IMR-90 (cell line): ENCODE data around the gene ANKRD6. TPM values are rescaled to one million over a fixed set of nuclear protein-coding genes. Genes with fewer than 3 reads are reported as not detected.

Experiments
- ATAC-seq: fragments of 200-7000 bp; cut with Tn5 transposase; 2 replicates; pipeline ENCODE4 v1.9.1; 2020; ENCODE audit warnings: low read depth, mild to moderate bottlenecking, moderate library complexity
- BruUV-seq: library from RNA; stranded (reverse); fragments of 400-500 nt; replicated peaks from 2 replicates; lab custom pipeline; 2021; lab: Mats Ljungman, UMichigan
- CTCF ChIA-PET: fragments of 300-600 bp; formaldehyde crosslinking; extraction: SDS; loops from one replicate; lab custom pipeline; 2021; ENCODE audit warnings: antibody characterized with exemption; lab: Yijun Ruan, JAX
- POLR2A ChIA-PET: fragments of 300-600 bp; sonication (Branson Sonifier 250); formaldehyde crosslinking; loops from one replicate; lab custom pipeline; 2022; ENCODE audit warnings: antibody characterized with exemption; ENCODE audit not compliant: unreplicated experiment; lab: Charles Lee
- DNase-seq: peaks from one replicate; pipeline ENCODE4 v3.0.0; 2013
- H2AFZ ChIP-seq: replicated peaks from 2 replicates; pipeline ENCODE3; 2013; ENCODE audit warnings: low read length, mild to moderate bottlenecking; ENCODE audit not compliant: poor library complexity
- H2AK5ac ChIP-seq: 2 replicates; pipeline ENCODE4 v1.6.1; 2013; ENCODE audit warnings: low read depth, low read length, inconsistent platforms
- H2AK9ac ChIP-seq: replicated peaks from 2 replicates; pipeline ENCODE3; 2013; ENCODE audit warnings: mild to moderate bottlenecking, low read depth, low read length, moderate library complexity; ENCODE audit not compliant: poor library complexity
- H2BK120ac ChIP-seq: 2 replicates; pipeline ENCODE4 v1.6.1; 2013; ENCODE audit warnings: low read depth, low read length, inconsistent platforms
- H2BK15ac ChIP-seq: 3 replicates; pipeline ENCODE4 v1.6.1; 2013; ENCODE audit warnings: low read depth, low read length, inconsistent platforms
- H2BK20ac ChIP-seq: 2 replicates; pipeline ENCODE4 v1.6.1; 2013; ENCODE audit warnings: low read depth, mild to moderate bottlenecking, inconsistent platforms, low read length, moderate library complexity
- H2BK5ac ChIP-seq: 2 replicates; pipeline ENCODE4 v1.6.1; 2013; ENCODE audit warnings: mild to moderate bottlenecking, low read depth, low read length, inconsistent platforms; ENCODE audit not compliant: poor library complexity, severe bottlenecking
- H3K14ac ChIP-seq: replicated peaks from 2 replicates; pipeline ENCODE4 v1.6.1; 2013; ENCODE audit warnings: low read depth, low read length, inconsistent platforms
- H3K18ac ChIP-seq: 2 replicates; pipeline ENCODE4 v1.6.1; 2013; ENCODE audit warnings: low read depth, low read length, control low read depth
- H3K23ac ChIP-seq: 2 replicates; pipeline ENCODE4 v1.6.1; 2013; ENCODE audit warnings: low read depth, low read length, inconsistent platforms
- H3K27ac ChIP-seq: 2 replicates; pipeline ENCODE4 v1.5.1; 2013; ENCODE audit warnings: mild to moderate bottlenecking, control low read depth, low read length; ENCODE audit not compliant: insufficient read depth
- H3K27me3 ChIP-seq: 2 replicates; pipeline ENCODE4 v1.6.1; 2013; ENCODE audit warnings: low read length; ENCODE audit not compliant: control insufficient read depth, insufficient read depth
- H3K36me3 ChIP-seq: 2 replicates; pipeline ENCODE4 v1.6.1; 2013; ENCODE audit warnings: low read length, mixed read lengths; ENCODE audit not compliant: control insufficient read depth, insufficient read depth
- H3K4ac ChIP-seq: 2 replicates; pipeline ENCODE4 v1.6.1; 2013; ENCODE audit warnings: low read depth, low read length, inconsistent platforms
- H3K4me1 ChIP-seq: 2 replicates; pipeline ENCODE4 v1.6.1; 2013; ENCODE audit warnings: low read length, mixed read lengths; ENCODE audit not compliant: control insufficient read depth, insufficient read depth
- H3K4me2 ChIP-seq: 2 replicates; pipeline ENCODE4 v1.6.1; 2013; ENCODE audit warnings: low read depth, mild to moderate bottlenecking, control low read depth, low read length, moderate library complexity
- H3K4me3 ChIP-seq: 2 replicates; pipeline ENCODE4 v1.5.1; 2013; ENCODE audit warnings: low read depth, mild to moderate bottlenecking, control low read depth, low read length, moderate library complexity; ENCODE audit not compliant: insufficient read depth
- H3K56ac ChIP-seq: 2 replicates; pipeline ENCODE4 v1.6.1; 2013; ENCODE audit warnings: low read length, inconsistent platforms; ENCODE audit not compliant: insufficient read depth; ENCODE audit errors: extremely low read depth
- H3K79me1 ChIP-seq, 2 experiments: 2 replicates each; pipeline ENCODE4 v1.6.1; 2013; ENCODE audit warnings: low read length in 2 of 2, inconsistent platforms in 1 of 2, low read depth in 1 of 2
- H3K9ac ChIP-seq: 2 replicates; pipeline ENCODE4 v1.6.1; 2013; ENCODE audit warnings: low read depth, low read length, control low read depth
- H3K9me1 ChIP-seq: 2 replicates; pipeline ENCODE4 v1.6.1; 2013; ENCODE audit warnings: low read length, inconsistent platforms; ENCODE audit not compliant: insufficient read depth
- H3K9me3 ChIP-seq: 2 replicates; pipeline ENCODE4 v1.6.1; 2013; ENCODE audit warnings: low read length; ENCODE audit not compliant: control insufficient read depth, insufficient read depth
- H4K20me1 ChIP-seq: 2 replicates; pipeline ENCODE4 v1.6.1; 2013; ENCODE audit warnings: low read length, inconsistent platforms; ENCODE audit not compliant: insufficient read depth
- H4K5ac ChIP-seq: 2 replicates; pipeline ENCODE4 v1.6.1; 2013; ENCODE audit warnings: mild to moderate bottlenecking, low read depth, low read length, control low read depth
- H4K8ac ChIP-seq, 2 experiments: 2 replicates each; pipeline ENCODE4 v1.6.1; 2013; ENCODE audit warnings: low read depth in 2 of 2, low read length in 2 of 2, control low read depth in 1 of 2, inconsistent platforms in 1 of 2
- H4K91ac ChIP-seq: 2 replicates; pipeline ENCODE4 v1.6.1; 2013; ENCODE audit warnings: low read depth, low read length, inconsistent platforms; ENCODE audit not compliant: insufficient read depth
- BHLHE40 ChIP-seq: fragments of 150-350 bp; IDR thresholded peaks from 2 replicates; pipeline ENCODE4 v1.6.1; 2016; ENCODE audit warnings: mild to moderate bottlenecking, low read depth, low read length
- CEBPB ChIP-seq: IDR thresholded peaks from 2 replicates; pipeline ENCODE4 v1.6.1; 2012; ENCODE audit warnings: low read depth, low read length, improper control_type of control experiment
- CTCF ChIP-seq: conservative IDR thresholded peaks from 2 replicates; pipeline ENCODE4 v1.5.1; 2012; ENCODE audit warnings: mild to moderate bottlenecking, low read depth, low read length, improper control_type of control experiment
- FOS ChIP-seq: fragments of 150-350 bp; IDR thresholded peaks from 2 replicates; pipeline ENCODE4 v1.6.1; 2016; ENCODE audit warnings: low read depth, low read length
- MAFK ChIP-seq: IDR thresholded peaks from 2 replicates; pipeline ENCODE4 v1.6.1; 2012; ENCODE audit warnings: low read depth, low read length, improper control_type of control experiment
- NFE2L2 ChIP-seq: fragments of 150-350 bp; IDR thresholded peaks from 2 replicates; pipeline ENCODE4 v1.6.1; 2016; ENCODE audit warnings: low read depth, mild to moderate bottlenecking, low read length
- POLR2A ChIP-seq: IDR thresholded peaks from 2 replicates; pipeline ENCODE4 v1.6.1; 2012; ENCODE audit warnings: mild to moderate bottlenecking, low read depth, low read length
- RAD21 ChIP-seq: IDR thresholded peaks from 2 replicates; pipeline ENCODE4 v1.6.1; 2012; ENCODE audit warnings: low read length, improper control_type of control experiment
- RFX5 ChIP-seq: IDR thresholded peaks from 2 replicates; pipeline ENCODE4 v1.8.0; 2012; ENCODE audit warnings: low read depth, mild to moderate bottlenecking, low read length, moderate library complexity
- SMC3 ChIP-seq: fragments of 150-350 bp; IDR thresholded peaks from 2 replicates; pipeline ENCODE4 v1.6.1; 2016; ENCODE audit warnings: low read depth, mild to moderate bottlenecking, antibody characterized with exemption, low read length, moderate library complexity
- WGBS, 2 experiments: methylation state at CpG; one replicate each; pipeline versions ENCODE4 v1.1.5 to v1.1.7; 2013; ENCODE audit warnings: missing lambda C conversion rate in 2 of 2; ENCODE audit not compliant: insufficient read length in 1 of 2; ENCODE audit errors: extremely low coverage in 2 of 2; 5-methylcytosine and 5-hydroxymethylcytosine counted together
- dilution Hi-C: fragments of 300-500 bp; cut with HindIII; formaldehyde crosslinking; loops from one replicate; pipeline ENCODE4 v1.14.3; 2018; ENCODE audit warnings: low sequenced_read_pairs; ENCODE audit not compliant: unreplicated experiment
- in situ Hi-C: fragments of 300-500 bp; cut with MboI; formaldehyde crosslinking; loops from 3 replicates; pipeline ENCODE4 v1.14.3; 2019; ENCODE audit warnings: low sequenced_read_pairs, inconsistent platforms, mixed read lengths
- intact Hi-C: fragments of 100-400 bp; cut with micrococcal nuclease; formaldehyde crosslinking; loops from 2 replicates; pipeline ENCODE4 v1.10.0; 2022
- polyA plus RNA-seq, 3 experiments: library from polyadenylated mRNA; depleted of rRNA; stranded (reverse); fragments of >200 nt; gene quantifications; 2 replicates each; pipeline ENCODE4 v1.2.3, GENCODE V29; 2012; ENCODE audit warnings: low replicate concordance in 1 of 3
- total RNA-seq: library from RNA; depleted of rRNA; stranded (reverse); fragments of >200 nt; gene quantifications from 2 replicates; pipeline ENCODE4 v1.2.3, GENCODE V29; 2012

Gene ANKRD6
- total and polyA plus RNA-seq, 2 of the 4 experiments (the other 2 are of a cell fraction): 0.12 to 0.18 TPM

GRCh38 chr6:89433252-89434149, 549 bp downstream of the ANKRD6 start:
- H2BK5ac ChIP-seq: no peak overlapping the region
- H3K9me3 ChIP-seq: no peaks in the 10 kb centered on the region
- TF ChIP-seq CEBPB: no peak
- TF ChIP-seq BHLHE40: no peak
- no peak for TF ChIP-seq NFE2L2
- TF ChIP-seq CTCF: no peak
- no peak for TF ChIP-seq POLR2A
- no peak for TF ChIP-seq SMC3
- TF ChIP-seq RFX5: no peak
- no peak for TF ChIP-seq RAD21
- TF ChIP-seq MAFK: no peak
- TF ChIP-seq FOS: no peak
- in situ Hi-C loops (no loop called here), intact Hi-C loops (loop anchor here (1.0 kb wide), 1 partner anchor 177 kb away; no protein-coding TSS in a partner anchor), dilution Hi-C loops (no loop called here)
- no peaks in the 10 kb centered on the region for H4K20me1 ChIP-seq
- no peaks in the 10 kb centered on the region for H3K79me1 ChIP-seq
- no peaks in the 10 kb centered on the region for H3K36me3 ChIP-seq
- H3K9ac ChIP-seq: no peak overlapping the region
- no TSS peak for BruUV-seq
- H2BK120ac ChIP-seq: no peak overlapping the region
- H4K5ac ChIP-seq: no peak overlapping the region
- H3K18ac ChIP-seq: no peak overlapping the region
- H2BK15ac ChIP-seq: no peak overlapping the region
- 3% methylated on average over 16 of the region's 80 CpGs; no CpG with 5 or more reads in 1 of the 2 experiments for WGBS, 2 experiments
- ATAC-seq (peak; percentile 10; the same call in 1 of the 2 replicates), DNase-seq (no peak)
- peak overlapping the region; percentile 19 for H2AK9ac ChIP-seq
- no peak overlapping the region for H3K14ac ChIP-seq
- no peak overlapping the region for H3K4ac ChIP-seq
- POLR2A ChIA-PET: no interaction called here
- H3K9me1 ChIP-seq: peaks cover 2% of the 10 kb centered on the region; the same call in 1 of the 2 replicates
- H3K23ac ChIP-seq: no peak overlapping the region
- H4K8ac ChIP-seq: no peak overlapping the region
- no peak overlapping the region for H2BK20ac ChIP-seq
- H3K4me2 ChIP-seq: peak overlapping the region; percentile 21; the same call in 1 of the 2 replicates
- H3K4me3 ChIP-seq: peak overlapping the region; percentile 38
- no peaks in the 10 kb centered on the region for H3K4me1 ChIP-seq
- no peak overlapping the region for H4K91ac ChIP-seq
- no peak overlapping the region for H2AK5ac ChIP-seq
- no peak overlapping the region for H3K56ac ChIP-seq
- H3K27me3 ChIP-seq: peaks cover 31% of the 10 kb centered on the region
- H2AFZ ChIP-seq: peak overlapping the region; percentile 86
- H3K27ac ChIP-seq: no peak overlapping the region
- CTCF ChIA-PET: interaction anchor here (1.3 kb wide), 1 partner anchor 20 kb away, joined by 3 read pairs; no protein-coding TSS in a partner anchor
